Glomerular visceral epithelial cell (primary cell): ENCODE measurements around the gene HHIPL1.

Experiments
- DNase-seq: peaks from one replicate; pipeline ENCODE4 v3.0.0-alpha.2; 2016; ENCODE audit errors: extremely low spot score

HHIPL1 gene

DNA sequence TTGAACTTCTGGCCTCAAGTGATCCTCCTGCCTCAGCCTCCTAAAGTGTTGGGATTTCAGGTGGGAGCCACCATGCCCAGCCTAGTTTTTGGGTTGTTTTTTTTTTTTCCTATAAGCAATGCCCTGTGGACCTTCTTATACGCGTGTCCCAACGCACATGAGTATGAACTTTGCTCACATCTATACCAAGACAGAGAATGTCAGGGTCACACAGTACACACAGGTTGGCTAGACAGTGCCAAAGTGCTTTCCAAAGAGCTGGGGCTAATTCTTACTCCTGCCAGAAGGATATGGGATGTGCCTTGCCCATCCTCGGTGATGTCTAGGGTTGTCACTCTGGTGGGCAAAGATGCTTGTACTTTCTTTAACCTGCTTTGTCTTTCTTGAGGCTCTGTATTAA, 33.3 kb upstream of the HHIPL1 start:
- no peak for DNase-seq

- DNase-seq = no peak
Measured at GRCh38 chr14:99612071-99612737, 32.7 kb upstream of the HHIPL1 start.

DNA sequence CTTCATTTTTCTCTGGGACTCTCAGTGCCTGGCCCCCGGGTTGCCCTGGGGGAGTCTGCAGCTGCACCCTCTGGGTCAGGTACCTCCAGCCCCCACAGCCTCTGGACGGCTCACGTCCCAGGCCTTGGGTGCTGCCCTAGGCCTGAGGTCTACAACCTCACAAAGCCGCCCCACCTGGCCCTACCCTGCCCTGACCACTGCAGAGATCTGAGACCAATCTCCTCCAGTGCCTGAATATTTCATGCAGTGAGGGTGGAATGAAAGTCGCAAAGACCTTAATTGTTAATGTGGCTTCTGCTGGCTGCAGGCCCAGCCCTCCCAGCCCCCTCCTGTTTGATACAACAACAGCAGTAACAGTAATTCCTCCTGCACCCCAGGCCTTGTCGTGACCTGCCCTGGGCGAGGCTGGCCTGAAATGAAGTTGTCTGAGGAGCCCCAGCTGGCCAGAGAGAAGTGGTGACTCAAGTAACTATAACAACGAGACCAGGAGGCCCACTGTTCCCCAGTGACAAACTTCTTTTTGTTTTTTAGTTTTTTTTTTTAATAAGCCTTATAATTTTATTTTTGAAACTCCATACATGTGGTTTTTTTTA, 32.1 kb upstream of the HHIPL1 start:
- peak; percentile 44 for DNase-seq

DNA sequence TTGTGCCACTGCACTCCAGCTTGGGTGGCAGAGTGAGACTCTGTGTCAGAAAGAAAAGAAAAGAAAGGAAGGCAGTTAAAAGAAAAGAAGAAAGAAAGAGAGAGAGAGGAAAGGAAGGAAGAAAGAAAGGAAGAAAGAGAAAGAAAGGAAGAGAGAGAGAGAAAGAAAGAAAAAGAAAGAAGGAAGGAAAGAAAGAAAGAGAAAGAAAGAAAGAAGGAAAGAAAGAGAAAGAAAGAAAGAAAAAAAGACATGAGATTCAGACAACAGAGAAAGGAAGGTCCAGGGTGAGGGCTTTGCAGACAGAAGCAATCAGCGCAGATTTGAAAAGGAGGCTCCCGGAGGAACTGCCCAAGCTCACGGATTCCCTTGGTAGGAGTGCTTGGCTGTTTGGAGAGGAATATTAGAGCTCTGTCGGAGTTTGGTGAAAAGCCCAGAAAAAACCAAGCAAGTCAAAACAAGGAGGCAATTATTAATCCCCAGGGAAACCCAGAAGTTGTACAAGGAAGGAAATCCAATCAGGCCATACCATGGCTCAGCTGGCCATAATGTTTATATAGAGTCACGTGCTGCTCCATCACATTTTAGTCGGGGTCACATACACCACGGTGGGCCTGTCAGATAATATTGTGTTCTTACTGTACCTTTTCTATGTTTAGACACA, 29.3 kb upstream of the HHIPL1 start:
- no peak for DNase-seq

DNA sequence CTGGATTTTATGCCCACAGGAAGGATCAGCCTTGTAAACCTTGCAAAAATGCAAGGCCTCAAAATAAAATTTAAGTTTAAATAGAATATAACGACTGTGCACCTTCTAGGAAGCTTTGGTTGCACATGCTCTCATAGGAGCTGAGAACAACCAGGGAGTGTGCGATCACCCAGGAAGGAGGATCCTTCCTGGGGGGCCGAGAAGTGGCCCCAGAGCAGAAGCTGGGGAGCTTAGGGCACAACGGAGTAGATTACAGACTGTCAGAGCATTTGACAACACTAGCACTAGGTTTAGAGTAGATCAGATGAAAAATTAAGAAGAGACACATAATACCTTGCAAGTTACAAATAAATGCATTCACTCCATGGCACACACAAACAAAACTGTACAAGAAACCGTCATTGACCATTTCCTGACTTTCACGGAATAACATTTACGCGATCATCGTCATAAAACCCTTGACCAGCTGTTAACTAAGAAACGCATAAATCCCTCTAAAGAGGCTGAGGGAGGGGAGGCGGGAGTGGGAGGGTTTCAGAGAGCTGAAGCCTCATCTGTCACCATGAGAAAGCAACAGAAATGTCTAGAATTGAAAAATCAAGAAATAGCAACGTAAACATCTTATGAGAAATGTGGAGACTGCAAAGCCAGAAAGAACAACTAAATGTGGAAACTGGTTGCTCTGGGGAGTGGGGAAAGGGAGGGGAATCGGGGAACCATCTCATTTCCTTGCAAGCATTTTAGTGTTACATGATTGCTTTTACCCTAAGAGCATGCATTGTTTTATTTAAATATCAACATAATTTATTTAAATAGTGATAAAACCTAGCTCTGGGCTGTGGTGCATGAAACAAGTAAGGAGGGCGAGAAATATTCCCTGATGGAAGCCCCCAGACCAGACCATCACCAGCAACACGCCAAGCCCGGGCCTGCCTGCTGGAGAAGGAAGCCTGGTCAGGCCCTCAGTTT, 27.8 kb upstream of the HHIPL1 start:
- no peak for DNase-seq

GRCh38 chr14:99619835-99620834, 24.8 kb upstream of the HHIPL1 start:
- DNase-seq = peak; percentile 56

- no peak for DNase-seq
Measured at GRCh38 chr14:99621948-99622347, 23.0 kb upstream of the HHIPL1 start.

DNA sequence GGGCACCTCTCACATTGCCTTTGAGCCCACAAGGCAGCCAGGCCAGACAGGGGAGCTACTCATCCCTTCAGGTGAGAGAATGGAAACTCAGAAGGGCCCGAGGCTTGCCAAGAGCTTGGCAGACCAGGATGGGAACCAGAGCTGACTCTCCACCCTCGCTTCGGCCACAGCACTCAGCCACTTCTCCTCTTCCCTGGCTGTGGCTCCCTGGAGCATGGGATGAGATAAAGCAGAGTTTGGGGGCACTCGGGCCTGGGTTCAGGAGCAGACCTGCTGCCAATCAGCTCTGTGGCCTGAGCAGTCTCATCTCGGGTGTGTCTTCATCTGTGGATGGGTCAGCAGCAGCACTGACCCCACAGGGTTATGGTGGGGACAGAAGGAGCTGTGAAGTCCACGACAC, 20.9 kb upstream of the HHIPL1 start:
- no peak for DNase-seq

GRCh38 chr14:99624971-99625370, 20.0 kb upstream of the HHIPL1 start:
- DNase-seq = no peak

GRCh38 chr14:99625476-99625875, 19.5 kb upstream of the HHIPL1 start:
- no peak for DNase-seq

GRCh38 chr14:99626041-99626648, 18.8 kb upstream of the HHIPL1 start:
- DNase-seq = no peak

DNA sequence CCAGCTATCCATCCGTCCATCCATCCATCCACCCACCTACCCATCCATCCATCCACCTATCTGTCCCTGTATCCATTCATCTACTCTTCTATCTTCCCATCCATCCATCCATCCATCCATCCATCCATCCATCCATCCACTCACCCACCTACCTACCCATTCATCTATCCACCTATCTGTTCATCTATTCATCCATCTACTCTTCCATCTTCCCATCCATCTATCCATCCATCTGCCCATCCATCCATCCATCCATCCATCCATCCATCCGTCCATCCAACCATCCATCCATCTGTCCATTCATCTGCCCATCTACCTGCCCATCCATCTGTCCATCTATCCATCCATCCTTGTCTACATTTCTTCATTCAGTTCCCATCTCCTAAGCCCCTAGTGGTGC, 17.8 kb upstream of the HHIPL1 start:
- DNase-seq = no peak

- no peak for DNase-seq
Measured at GRCh38 chr14:99627510-99628381, 17.2 kb upstream of the HHIPL1 start.

- DNase-seq = peak; percentile 75
Measured at GRCh38 chr14:99628887-99629618, 15.9 kb upstream of the HHIPL1 start.

DNA sequence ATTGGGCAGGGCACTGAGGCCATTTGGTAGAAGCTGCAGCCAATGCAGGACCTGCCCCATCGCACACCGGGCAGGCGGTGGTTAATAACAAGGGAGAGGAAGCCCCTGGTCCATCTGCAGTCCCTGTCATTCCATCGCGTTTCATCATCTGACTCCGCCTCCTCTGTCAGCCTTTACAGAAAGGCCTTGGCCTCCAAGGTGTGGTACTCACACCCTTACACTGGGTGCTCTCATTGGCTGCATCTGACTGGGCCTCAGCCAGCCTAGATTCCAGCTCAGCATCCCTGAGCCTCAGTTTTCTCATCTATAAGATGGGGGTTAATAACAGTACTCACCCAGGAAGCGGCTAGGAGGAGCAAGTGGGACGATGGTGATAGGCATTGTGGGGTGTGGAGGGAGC, 14.7 kb upstream of the HHIPL1 start:
- no peak for DNase-seq

GRCh38 chr14:99632410-99633035, 12.4 kb upstream of the HHIPL1 start:
- DNase-seq = no peak

GRCh38 chr14:99633141-99633540, 11.8 kb upstream of the HHIPL1 start:
- no peak for DNase-seq

GRCh38 chr14:99633918-99634317, 11.0 kb upstream of the HHIPL1 start:
- no peak for DNase-seq
